ENCODE results near the gene SLC9A5.

SLC9A5 gene

GRCh38 chr16:67216612-67217490 lies 31.9 kb upstream of the SLC9A5 start:
- no peak for DNase-seq

GRCh38 chr16:67223992-67224391 lies 24.8 kb upstream of the SLC9A5 start:
- DNase-seq, result no peak

GRCh38 chr16:67226295-67226803 lies 22.4 kb upstream of the SLC9A5 start:
- DNase-seq, result no peak

GRCh38 chr16:67226804-67227566 lies 21.8 kb upstream of the SLC9A5 start, which contains the start of gene TMEM208:
TSS of gene TMEM208 (plus strand) at chr16:67227130. CDS start at chr16:67227219, 89 bp downstream.
- DNase-seq, result peak; percentile 99

GRCh38 chr16:67227567-67227921 lies 21.2 kb upstream of the SLC9A5 start:
- no peak for DNase-seq

GRCh38 chr16:67228034-67228785 lies 20.6 kb upstream of the SLC9A5 start:
- no peak for DNase-seq

GRCh38 chr16:67228905-67229304 lies 19.9 kb upstream of the SLC9A5 start:
- no peak for DNase-seq

GRCh38 chr16:67229906-67230808 lies 18.6 kb upstream of the SLC9A5 start:
- DNase-seq, result no peak

GRCh38 chr16:67230809-67231660 lies 17.7 kb upstream of the SLC9A5 start:
- no peak for DNase-seq

GRCh38 chr16:67233596-67233995 lies 15.2 kb upstream of the SLC9A5 start:
- no peak for DNase-seq

- no peak for DNase-seq
Measured at GRCh38 chr16:67234180-67234597, 14.6 kb upstream of the SLC9A5 start.

GRCh38 chr16:67235816-67236562 lies 12.8 kb upstream of the SLC9A5 start:
- no peak for DNase-seq

- peak; percentile 34 for DNase-seq
Measured at GRCh38 chr16:67236563-67237395, 12.0 kb upstream of the SLC9A5 start.

GRCh38 chr16:67237396-67238277 lies 11.1 kb upstream of the SLC9A5 start:
- DNase-seq, result no peak

GRCh38 chr16:67238278-67238575 lies 10.6 kb upstream of the SLC9A5 start:
- DNase-seq, result no peak

- DNase-seq, result no peak
Measured at GRCh38 chr16:67238806-67239470, 9.8 kb upstream of the SLC9A5 start.

- DNase-seq, result peak; percentile 37
Measured at GRCh38 chr16:67240506-67240905, 8.3 kb upstream of the SLC9A5 start.
